Sigmoid colon (tissue), 7 donors: ENCODE measurements around the gene OR51I1. TPM values are rescaled to one million over a fixed set of nuclear protein-coding genes. Genes with fewer than 3 reads are reported as not detected.

ENCODE experiments used
- DNase-seq: peaks from one replicate; pipeline ENCODE4 v3.0.0-alpha.2; 2019
- H3K27ac ChIP-seq, 4 donors: fragments of 200-600 bp; sonication (generic); one replicate each; pipeline ENCODE4 v1.5.1; 2016 to 2019; ENCODE audit warnings: mild to moderate bottlenecking in 1 of 4
- H3K27me3 ChIP-seq, 3 donors: fragments of 200-600 bp; sonication (generic); one replicate each; pipeline ENCODE4 v1.5.1; 2019; ENCODE audit warnings: mild to moderate bottlenecking in 1 of 3
- H3K36me3 ChIP-seq, 4 donors: fragments of 200-600 bp; sonication (generic); one replicate each; pipeline ENCODE4 v1.5.1; 2016 to 2019
- H3K4me1 ChIP-seq, 4 donors: fragments of 200-600 bp; sonication (generic); one replicate each; pipeline ENCODE4 v1.5.1; 2017 to 2019
- H3K4me3 ChIP-seq, 4 donors: fragments of 200-600 bp; sonication (generic); one replicate each; pipeline ENCODE4 v1.5.1; 2017 to 2019; ENCODE audit warnings: mild to moderate bottlenecking in 2 of 4, moderate library complexity in 1 of 4
- H3K9me3 ChIP-seq, 4 donors: fragments of 200-600 bp in 3 of 4; sonication (generic) in 3 of 4; one replicate each; pipeline versions ENCODE4 v1.5.1 to v1.6.1; 2013 to 2019
- EP300 ChIP-seq, 4 donors: sonication (generic); formaldehyde crosslinking; IDR thresholded peaks; one replicate each; pipeline ENCODE4 v1.6.1; 2017; ENCODE audit warnings: antibody characterized with exemption in 4 of 4
- POLR2A ChIP-seq, 2 donors: fragments of 450-650 bp; IDR thresholded peaks; one replicate each; pipeline ENCODE4 v1.6.1; 2016; ENCODE audit warnings: antibody characterized with exemption in 2 of 2, mild to moderate bottlenecking in 2 of 2, moderate library complexity in 2 of 2
- POLR2AphosphoS5 ChIP-seq, 4 donors: sonication (generic); formaldehyde crosslinking; IDR thresholded peaks; one replicate each; pipeline ENCODE4 v1.6.1; 2017; ENCODE audit warnings: antibody characterized with exemption in 4 of 4
- WGBS, 2 donors: extraction: QIAGEN DNeasy Blood & Tissue Kit; methylation state at CpG; one replicate each; pipeline ENCODE4 v1.1.7; 2013; 5-methylcytosine and 5-hydroxymethylcytosine counted together
- intact Hi-C: fragments of 100-400 bp; cut with DNase I; formaldehyde crosslinking; loops from one replicate; pipeline ENCODE4 v1.15.1; 2023
- polyA plus RNA-seq, 3 donors: library from polyadenylated mRNA; stranded (reverse); fragments of 200-250 nt; gene quantifications; one replicate each; pipeline ENCODE4 v1.2.3, GENCODE V29; 2013
- total RNA-seq, 4 donors: library from RNA; depleted of rRNA; stranded (reverse); fragments of >200 nt; gene quantifications; one replicate each; pipeline ENCODE4 v1.1.0, GENCODE V29; 2016
- TF ChIP-seq, protein P1 (sequence below), 4 experiments: fragments of 450-650 bp in 3 of 4; fragments of 200-600 bp in 1 of 4; IDR thresholded peaks; one replicate each; pipeline ENCODE4 v1.5.1; 2016 to 2019; ENCODE audit warnings: antibody characterized with exemption in 4 of 4, mild to moderate bottlenecking in 3 of 4, moderate library complexity in 2 of 4
- donor health status: healthy with polysubstance abuse.
- donor health status: Bipolar disorder and iron deficiency.
- donor health status: healthy.

The OR51I1 gene
- total RNA-seq (1 to 10 TPM in 1 of 4 donors, not detected in 3; 2.2 TPM), polyA plus RNA-seq (not detected)

DNA sequence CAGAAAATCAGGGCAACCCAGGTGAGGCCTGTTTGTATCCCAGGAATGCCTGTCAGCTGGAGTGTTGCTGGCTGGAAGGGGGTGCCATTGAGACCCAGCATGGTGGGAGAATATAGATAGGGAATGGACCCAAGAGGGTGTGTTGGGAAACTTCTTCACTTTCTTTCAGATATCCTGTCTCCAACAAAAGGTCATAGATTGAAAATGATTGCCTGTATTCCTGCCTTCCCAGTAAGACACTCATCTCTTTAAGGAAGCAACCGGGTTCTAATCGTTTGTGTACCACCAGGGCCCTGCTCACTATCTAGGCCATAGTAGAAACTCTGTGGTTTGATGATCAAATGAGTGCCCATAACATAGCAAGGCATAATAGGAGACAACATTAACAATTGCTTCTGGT is at the start of gene OR51I1:
OR51I1 (minus strand) TSS at position 101 of the 400 bp plus-strand sequence; CDS start at position 101, 0 bp downstream.
- WGBS, 2 donors: 34 to 43% methylated on average over 2 of the region's 2 CpGs
- no peak for TF ChIP-seq POLR2AphosphoS5 (IDR thresholded peaks at IDR 0.05)
- no peak for TF ChIP-seq EP300 (IDR thresholded peaks at IDR 0.05)
- TF ChIP-seq, protein P1, sequence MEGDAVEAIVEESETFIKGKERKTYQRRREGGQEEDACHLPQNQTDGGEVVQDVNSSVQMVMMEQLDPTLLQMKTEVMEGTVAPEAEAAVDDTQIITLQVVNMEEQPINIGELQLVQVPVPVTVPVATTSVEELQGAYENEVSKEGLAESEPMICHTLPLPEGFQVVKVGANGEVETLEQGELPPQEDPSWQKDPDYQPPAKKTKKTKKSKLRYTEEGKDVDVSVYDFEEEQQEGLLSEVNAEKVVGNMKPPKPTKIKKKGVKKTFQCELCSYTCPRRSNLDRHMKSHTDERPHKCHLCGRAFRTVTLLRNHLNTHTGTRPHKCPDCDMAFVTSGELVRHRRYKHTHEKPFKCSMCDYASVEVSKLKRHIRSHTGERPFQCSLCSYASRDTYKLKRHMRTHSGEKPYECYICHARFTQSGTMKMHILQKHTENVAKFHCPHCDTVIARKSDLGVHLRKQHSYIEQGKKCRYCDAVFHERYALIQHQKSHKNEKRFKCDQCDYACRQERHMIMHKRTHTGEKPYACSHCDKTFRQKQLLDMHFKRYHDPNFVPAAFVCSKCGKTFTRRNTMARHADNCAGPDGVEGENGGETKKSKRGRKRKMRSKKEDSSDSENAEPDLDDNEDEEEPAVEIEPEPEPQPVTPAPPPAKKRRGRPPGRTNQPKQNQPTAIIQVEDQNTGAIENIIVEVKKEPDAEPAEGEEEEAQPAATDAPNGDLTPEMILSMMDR (IDR thresholded peaks at IDR 0.05): no peak
- no peak for TF ChIP-seq POLR2A (IDR thresholded peaks at IDR 0.05)
- Histone ChIP-seq H3K27ac (no peak within 1 kb of the TSS), H3K4me3 (no peak within 1 kb of the TSS), H3K4me1 (no peaks in the 10 kb centered on the region), H3K9me3 (no peaks in the 10 kb centered on the region), H3K27me3 (no peaks in the 10 kb centered on the region), H3K36me3 (no peaks in the 10 kb centered on the region)
- no peak for DNase-seq
- intact Hi-C loops: no loop called here

GRCh38 chr11:5489576-5490357 is 48.5 kb upstream of the OR51I1 start:
- H3K27ac ChIP-seq: no peak overlapping the region
- H3K27me3 ChIP-seq: no peaks in the 10 kb centered on the region
- WGBS, 2 donors: 49 to 55% methylated on average over 5 of the region's 5 CpGs
- DNase-seq: no peak
- no peaks in the 10 kb centered on the region for H3K4me1 ChIP-seq
- no peak overlapping the region for H3K4me3 ChIP-seq
- no peaks in the 10 kb centered on the region for H3K36me3 ChIP-seq
- intact Hi-C loops: no loop called here
- H3K9me3 ChIP-seq: no peaks in the 10 kb centered on the region
- no peak for TF ChIP-seq POLR2A (IDR thresholded peaks at IDR 0.05)
- TF ChIP-seq, protein P1 (IDR thresholded peaks at IDR 0.05): no peak

DNA sequence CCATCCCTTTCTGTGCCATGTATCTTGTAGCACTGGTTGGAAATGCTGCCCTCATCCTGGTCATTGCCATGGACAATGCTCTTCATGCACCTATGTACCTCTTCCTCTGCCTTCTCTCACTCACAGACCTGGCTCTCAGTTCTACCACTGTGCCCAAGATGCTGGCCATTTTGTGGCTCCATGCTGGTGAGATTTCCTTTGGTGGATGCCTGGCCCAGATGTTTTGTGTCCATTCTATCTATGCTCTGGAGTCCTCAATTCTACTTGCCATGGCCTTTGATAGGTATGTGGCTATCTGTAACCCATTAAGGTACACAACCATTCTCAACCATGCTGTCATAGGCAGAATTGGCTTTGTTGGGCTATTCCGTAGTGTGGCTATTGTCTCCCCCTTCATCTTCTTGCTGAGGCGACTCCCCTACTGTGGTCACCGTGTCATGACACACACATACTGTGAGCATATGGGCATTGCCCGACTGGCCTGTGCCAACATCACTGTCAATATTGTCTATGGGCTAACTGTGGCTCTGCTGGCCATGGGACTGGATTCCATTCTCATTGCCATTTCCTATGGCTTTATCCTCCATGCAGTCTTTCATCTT is 47.6 kb upstream of the OR51I1 start:
- H3K27ac ChIP-seq: no peak overlapping the region
- intact Hi-C loops: no loop called here
- H3K4me1 ChIP-seq: no peaks in the 10 kb centered on the region
- H3K9me3 ChIP-seq: no peaks in the 10 kb centered on the region
- TF ChIP-seq EP300 (IDR thresholded peaks at IDR 0.05) (no peak), POLR2A (IDR thresholded peaks at IDR 0.05) (no peak), POLR2AphosphoS5 (IDR thresholded peaks at IDR 0.05) (no peak)
- TF ChIP-seq, protein P1 (IDR thresholded peaks at IDR 0.05): no peak
- H3K27me3 ChIP-seq: no peaks in the 10 kb centered on the region
- H3K4me3 ChIP-seq: no peak overlapping the region
- DNase-seq: no peak
- WGBS, 2 donors: 95 to 97% methylated on average over 4 of the region's 4 CpGs
- no peaks in the 10 kb centered on the region for H3K36me3 ChIP-seq

DNA sequence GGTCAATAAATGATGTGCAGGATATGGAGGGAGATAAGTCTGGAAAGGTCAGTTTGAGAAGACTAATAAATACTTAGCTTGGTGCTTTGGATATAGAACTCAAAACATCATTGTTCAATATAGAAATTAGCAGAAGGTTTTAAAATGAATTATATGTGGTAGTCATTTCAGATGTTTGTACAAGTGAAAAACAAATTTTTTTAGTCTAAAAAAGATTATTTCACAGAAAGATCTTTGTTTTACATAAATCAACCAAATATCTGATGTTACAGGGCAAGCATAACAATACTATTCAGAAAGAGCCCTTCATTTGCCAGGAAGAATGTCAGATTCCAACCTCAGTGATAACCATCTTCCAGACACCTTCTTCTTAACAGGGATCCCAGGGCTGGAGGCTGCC is 47.1 kb upstream of the OR51I1 start, which contains the start of gene OR52D1:
OR52D1 (plus strand) TSS at position 301 of the 400 bp plus-strand sequence; CDS start at position 323, 22 bp downstream.
- no peaks in the 10 kb centered on the region for H3K36me3 ChIP-seq
- no peak for DNase-seq
- no peaks in the 10 kb centered on the region for H3K9me3 ChIP-seq
- no peaks in the 10 kb centered on the region for H3K4me1 ChIP-seq
- H3K4me3 ChIP-seq: no peak within 1 kb of the TSS
- H3K27me3 ChIP-seq: no peaks in the 10 kb centered on the region
- H3K27ac ChIP-seq: no peak within 1 kb of the TSS
- intact Hi-C loops: no loop called here
- TF ChIP-seq, protein P1 (IDR thresholded peaks at IDR 0.05): no peak
- TF ChIP-seq EP300 (IDR thresholded peaks at IDR 0.05): no peak
- no peak for TF ChIP-seq POLR2AphosphoS5 (IDR thresholded peaks at IDR 0.05)
- TF ChIP-seq POLR2A (IDR thresholded peaks at IDR 0.05): no peak
